ENCODE results near the gene THOC1.

DNA sequence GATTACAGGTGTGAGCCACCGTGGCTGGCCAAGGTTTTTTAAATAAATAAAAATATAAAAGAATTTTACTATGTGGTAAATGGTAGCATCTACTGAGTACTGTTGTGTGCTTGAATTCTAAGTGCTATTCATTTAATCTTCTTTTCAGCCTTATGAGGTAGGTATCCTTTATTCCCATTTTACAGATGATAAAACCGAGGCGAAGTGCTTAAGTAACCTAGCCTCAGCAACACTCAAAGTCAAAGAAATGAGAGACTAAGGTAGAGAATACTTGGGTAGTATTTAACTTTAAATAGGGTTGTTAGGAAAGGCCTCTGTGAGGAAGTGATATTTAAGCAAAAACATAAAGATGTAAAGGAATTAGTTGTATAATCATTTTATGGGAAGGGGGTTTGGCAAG is 5.7 kb upstream of the THOC1 start:
- no peak for TF ChIP-seq POLR2AphosphoS5 (IDR thresholded peaks at IDR 0.05; ENCODE audit: low read depth, low read length)
- no peak for TF ChIP-seq POLR2A (IDR thresholded peaks at IDR 0.05; ENCODE audit: low read depth, low read length)
- no peak for TF ChIP-seq TAF1 (IDR thresholded peaks at IDR 0.05; ENCODE audit: borderline replicate concordance, low read depth, low read length)

Measured in GM12892 (cell line).